ENCODE results near the gene NUP155. TPM values are rescaled to one million over a fixed set of nuclear protein-coding genes. Genes with fewer than 3 reads are reported as not detected.
"Not testable (repeated sequence)": the region's sequence is repeated elsewhere in the genome, so short reads cannot be mapped to it uniquely, and the experiment has no call there.

The NUP155 gene
- total and polyA plus RNA-seq, 2 experiments from 2014 or later = 24.3 to 94.6 TPM

- Histone ChIP-seq H3F3A (replicated peaks; ENCODE audit: low read depth) (no peaks in the 10 kb centered on the region), H3K27me3 (ENCODE audit: insufficient read depth) (no peaks in the 10 kb centered on the region), H2AFZ (no peak overlapping the region), H3K9me2 (ENCODE audit: insufficient read depth) (no peaks in the 10 kb centered on the region), H3K4me2 (no peak overlapping the region), H3K79me2 (replicated peaks; ENCODE audit: insufficient read depth) (no peaks in the 10 kb centered on the region), H3K4me1 (ENCODE audit: insufficient read depth) (no peaks in the 10 kb centered on the region), H3K27ac (ENCODE audit: low read depth) (no peak overlapping the region), H3K4me3 (no peak overlapping the region), H4K20me1 (replicated peaks; ENCODE audit: insufficient read depth) (0 out of 2 replicates have a peak, but pooled peaks cover 3% of the 10 kb centered on the region), H3K36me3 (ENCODE audit: insufficient read depth) (peaks cover 63% of the 10 kb centered on the region)
- ATAC-seq (no peak), DNase-seq (ENCODE audit: low spot score) (no peak)
- Mint-ChIP-seq H3K4me1 (no peaks in the 10 kb centered on the region), H3K27me3 (ENCODE audit: insufficient read depth, low read depth, poor library complexity) (no peaks in the 10 kb centered on the region), H3K36me3 (ENCODE audit: low read depth) (peaks cover 80% of the 10 kb centered on the region), H3K27ac (no peak overlapping the region), H3K4me3 (no peak overlapping the region), H3K9me3 (no peaks in the 10 kb centered on the region)
- TF ChIP-seq CTCF (conservative IDR thresholded peaks at IDR 0.05; ENCODE audit: low read depth in 2 of 2) (no peak), ZNF114 (CRISPR knock-in tag; IDR thresholded peaks at IDR 0.05) (no peak), ZNF331 (CRISPR knock-in tag; IDR thresholded peaks at IDR 0.05; ENCODE audit: low read depth) (no peak), JUNB (IDR thresholded peaks at IDR 0.05; ENCODE audit: unreplicated experiment) (no peak)
These were observed 60.5 kb downstream of the NUP155 start for GRCh38 chr5:37310360-37310759.

- no peak overlapping the region for H3K4me3 ChIP-seq
- H3F3A ChIP-seq (replicated peaks; ENCODE audit: low read depth) = no peaks in the 10 kb centered on the region
- no peak overlapping the region for H3K4me2 ChIP-seq
- H4K20me1 ChIP-seq (replicated peaks; ENCODE audit: insufficient read depth) = 0 out of 2 replicates have a peak, but pooled peaks cover 3% of the 10 kb centered on the region
- TF ChIP-seq ETS1 (IDR thresholded peaks at IDR 0.05) (no peak), JUNB (IDR thresholded peaks at IDR 0.05; ENCODE audit: unreplicated experiment) (no peak)
- DNase-seq (ENCODE audit: low spot score) (no peak), ATAC-seq (no peak)
- H3K27ac ChIP-seq (ENCODE audit: low read depth) = no peak overlapping the region
- H3K36me3 Mint-ChIP-seq (ENCODE audit: low read depth) = peaks cover 79% of the 10 kb centered on the region
- no peaks in the 10 kb centered on the region for H3K27me3 Mint-ChIP-seq (ENCODE audit: insufficient read depth, low read depth, poor library complexity)
- peaks cover 66% of the 10 kb centered on the region for H3K36me3 ChIP-seq (ENCODE audit: insufficient read depth)
- H3K27me3 ChIP-seq (ENCODE audit: insufficient read depth) = no peaks in the 10 kb centered on the region
- H3K4me3 Mint-ChIP-seq = no peak overlapping the region
- no peaks in the 10 kb centered on the region for H3K4me1 ChIP-seq (ENCODE audit: insufficient read depth)
- H3K9me3 Mint-ChIP-seq = no peaks in the 10 kb centered on the region
- H3K27ac Mint-ChIP-seq = no peak overlapping the region
- no peak overlapping the region for H2AFZ ChIP-seq
- H3K4me1 Mint-ChIP-seq = no peaks in the 10 kb centered on the region
- no peaks in the 10 kb centered on the region for H3K79me2 ChIP-seq (replicated peaks; ENCODE audit: insufficient read depth)
- no peaks in the 10 kb centered on the region for H3K9me2 ChIP-seq (ENCODE audit: insufficient read depth)
These were observed 62.1 kb downstream of the NUP155 start for GRCh38 chr5:37308793-37309192.

GRCh38 chr5:37304888-37305287 lies 66.0 kb downstream of the NUP155 start:
- H3K9me2 ChIP-seq (ENCODE audit: insufficient read depth) = no peaks in the 10 kb centered on the region
- H3F3A ChIP-seq (replicated peaks; ENCODE audit: low read depth) = no peaks in the 10 kb centered on the region
- TF ChIP-seq EZH2 (IDR thresholded peaks at IDR 0.05; ENCODE audit: low read depth, unreplicated experiment) = no peak
- TF ChIP-seq EZH2phosphoT487 (IDR thresholded peaks at IDR 0.05; ENCODE audit: unreplicated experiment) = no peak
- no peak for TF ChIP-seq NANOG (IDR thresholded peaks at IDR 0.05; ENCODE audit: borderline replicate concordance)
- TF ChIP-seq CREB1 (CRISPR knock-in tag; IDR thresholded peaks at IDR 0.05; ENCODE audit: low read depth) = no peak
- no peak for DNase-seq (ENCODE audit: low spot score)
- no peaks in the 10 kb centered on the region for H3K27me3 ChIP-seq (ENCODE audit: insufficient read depth)
- Mint-ChIP-seq H3K36me3 (ENCODE audit: low read depth) (peaks cover 85% of the 10 kb centered on the region), H3K27me3 (ENCODE audit: insufficient read depth, low read depth, poor library complexity) (no peaks in the 10 kb centered on the region), H3K27ac (no peak overlapping the region), H3K4me1 (no peaks in the 10 kb centered on the region), H3K4me3 (no peak overlapping the region), H3K9me3 (no peaks in the 10 kb centered on the region)
- H3K36me3 ChIP-seq (ENCODE audit: insufficient read depth) = peaks cover 84% of the 10 kb centered on the region
- no peak overlapping the region for H3K4me2 ChIP-seq
- no peaks in the 10 kb centered on the region for H3K79me2 ChIP-seq (replicated peaks; ENCODE audit: insufficient read depth)
- H3K4me3 ChIP-seq = no peak overlapping the region
- H3K27ac ChIP-seq (ENCODE audit: low read depth) = no peak overlapping the region
- 0 out of 2 replicates have a peak, but pooled peaks cover 8% of the 10 kb centered on the region for H4K20me1 ChIP-seq (replicated peaks; ENCODE audit: insufficient read depth)
- H2AFZ ChIP-seq = no peak overlapping the region
- no peak for ATAC-seq
- no peaks in the 10 kb centered on the region for H3K4me1 ChIP-seq (ENCODE audit: insufficient read depth)

- H3K4me3 Mint-ChIP-seq = not testable (repeated sequence)
These were observed 74.6 kb downstream of the NUP155 start for GRCh38 chr5:37296313-37296712.

More at GRCh38 chr5:37296313-37296712, 74.6 kb downstream of the NUP155 start:
- H3K36me3 ChIP-seq (ENCODE audit: insufficient read depth) = peaks cover 75% of the 10 kb centered on the region
- not testable (repeated sequence) for H3K4me2 ChIP-seq; H3K4me3 ChIP-seq; H3K27me3 ChIP-seq (ENCODE audit: insufficient read depth); H3K4me1 Mint-ChIP-seq; ATAC-seq; H3K27ac Mint-ChIP-seq; H3K79me2 ChIP-seq (replicated peaks; ENCODE audit: insufficient read depth); H3K27ac ChIP-seq (ENCODE audit: low read depth); H4K20me1 ChIP-seq (replicated peaks; ENCODE audit: insufficient read depth); H3K9me3 Mint-ChIP-seq; H3K27me3 Mint-ChIP-seq (ENCODE audit: insufficient read depth, low read depth, poor library complexity); H3K9me2 ChIP-seq (ENCODE audit: insufficient read depth); H2AFZ ChIP-seq; H3F3A ChIP-seq (replicated peaks; ENCODE audit: low read depth); DNase-seq (ENCODE audit: low spot score); H3K4me1 ChIP-seq (ENCODE audit: insufficient read depth)
- H3K36me3 Mint-ChIP-seq (ENCODE audit: low read depth) = peaks cover 86% of the 10 kb centered on the region

All from GM23338 (cell line).